Activated CD4-positive, alpha-beta memory T cell treated with anti-CD3 and anti-CD28 coated beads, Interleukin-2, amount 10 ng/mL, durations not matched to agents 7 days and 5 days (primary cell): ENCODE measurements around the gene COL11A2. TPM values are rescaled to one million over a fixed set of nuclear protein-coding genes. Genes with fewer than 3 reads are reported as not detected.

Source experiments
- CTCF ChIA-PET: fragments of 350-600 bp; sonication (Branson Sonifier 250); formaldehyde crosslinking; loops from one replicate; lab custom pipeline; 2021; ENCODE audit warnings: antibody characterized with exemption, inconsistent platforms; lab: Charles Lee
- POLR2A ChIA-PET: fragments of 350-600 bp; sonication (Branson Sonifier 250); formaldehyde crosslinking; loops from one replicate; lab custom pipeline; 2021; ENCODE audit warnings: antibody characterized with exemption; lab: Charles Lee
- DNase-seq: peaks from one replicate; pipeline ENCODE4 v3.0.0-alpha.2; 2020
- H3K27ac Mint-ChIP-seq: one replicate; pipeline ENCODE4 v1.8.0; 2021; ENCODE audit warnings: mild to moderate bottlenecking, mixed read lengths
- H3K27me3 Mint-ChIP-seq: one replicate; pipeline ENCODE4 v1.8.0; 2021; ENCODE audit warnings: mixed read lengths
- H3K36me3 Mint-ChIP-seq: one replicate; pipeline ENCODE4 v1.8.0; 2021; ENCODE audit warnings: low read depth, mixed read lengths
- H3K4me1 Mint-ChIP-seq: one replicate; pipeline ENCODE4 v1.8.0; 2021; ENCODE audit warnings: mixed read lengths
- H3K4me3 Mint-ChIP-seq: one replicate; pipeline ENCODE4 v1.8.0; 2021; ENCODE audit warnings: mild to moderate bottlenecking, mixed read lengths
- H3K9me3 Mint-ChIP-seq: one replicate; pipeline ENCODE4 v1.8.0; 2021; ENCODE audit warnings: mixed read lengths
- total RNA-seq, 2 experiments: library from RNA; stranded (reverse); gene quantifications; one replicate each; pipeline ENCODE4 v1.2.3, GENCODE V29; 2021

The COL11A2 gene
- total RNA-seq, 2 experiments from 2014 or later: 0.53 to 0.60 TPM

DNA sequence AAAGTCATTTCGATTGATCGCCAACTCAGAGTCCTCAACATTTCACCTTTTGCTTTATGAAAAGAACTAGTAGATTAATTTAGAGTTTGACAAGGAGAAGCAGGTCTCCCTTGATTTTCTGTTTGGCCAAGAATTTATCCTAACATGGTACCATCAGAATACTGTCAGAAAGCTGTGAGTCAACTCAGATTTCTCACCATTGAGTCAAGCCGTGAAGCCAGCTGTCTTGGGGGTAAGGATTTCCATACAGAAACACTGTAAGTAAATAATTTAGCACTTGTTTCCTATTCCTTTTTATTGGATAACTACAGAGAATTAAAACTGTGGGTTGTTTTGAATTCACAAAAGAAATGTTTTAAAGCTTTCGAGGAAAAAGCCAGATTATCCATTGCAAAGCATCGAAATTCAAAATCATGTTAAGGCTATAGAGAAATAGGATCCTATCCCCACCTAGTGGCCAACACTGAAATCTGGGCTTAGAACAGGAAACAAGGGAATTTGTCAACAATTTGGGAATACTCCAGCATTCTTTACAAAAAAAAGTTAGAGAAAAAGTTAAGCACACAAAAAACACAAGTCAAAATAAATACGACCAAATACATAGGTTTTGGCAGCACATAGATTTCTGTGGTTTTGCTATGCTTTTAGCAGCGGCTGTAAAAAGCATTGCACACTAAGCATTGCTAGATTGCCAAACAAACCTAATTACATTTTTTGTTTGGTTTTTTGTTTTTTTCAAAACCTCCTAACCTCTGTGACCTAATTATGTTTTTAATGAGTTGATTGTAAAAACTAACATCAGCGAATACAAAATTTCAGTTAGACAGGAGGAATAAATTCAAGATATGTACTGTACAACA, 44.2 kb downstream of the COL11A2 start:
- peaks cover 9% of the 10 kb centered on the region for H3K9me3 Mint-ChIP-seq

DNA sequence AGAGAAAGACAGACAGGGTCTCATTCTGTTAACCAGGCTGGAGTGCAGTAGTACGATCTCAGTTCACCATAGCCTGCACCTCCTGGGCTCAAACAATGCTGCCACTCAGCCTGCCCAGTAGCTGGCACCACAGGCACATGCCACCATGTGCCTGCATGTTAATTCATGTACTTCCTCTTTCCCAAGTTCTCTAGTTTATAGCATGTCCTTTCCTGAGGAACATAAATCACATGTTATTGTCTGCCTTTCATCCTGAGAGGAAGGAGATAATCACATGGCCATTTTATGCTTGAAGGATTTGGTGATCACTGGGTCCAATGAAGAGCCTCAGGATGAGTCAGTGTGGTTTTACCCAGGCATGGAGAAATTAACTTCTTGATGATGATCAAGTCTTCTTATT, 47.9 kb downstream of the COL11A2 start:
- H3K9me3 Mint-ChIP-seq: no peaks in the 10 kb centered on the region
- H3K4me3 Mint-ChIP-seq: no peak overlapping the region
- DNase-seq: no peak
- ChIA-PET POLR2A (no interaction called here), CTCF (no interaction called here)
- H3K27me3 Mint-ChIP-seq: peaks cover 52% of the 10 kb centered on the region
- peaks cover 6% of the 10 kb centered on the region for H3K4me1 Mint-ChIP-seq
- H3K36me3 Mint-ChIP-seq: no peaks in the 10 kb centered on the region
- no peak overlapping the region for H3K27ac Mint-ChIP-seq

More for the DNA sequence above, 44.2 kb downstream of the COL11A2 start:
- Mint-ChIP-seq H3K4me1 (peaks cover 3% of the 10 kb centered on the region), H3K27me3 (peaks cover 40% of the 10 kb centered on the region), H3K27ac (no peak overlapping the region), H3K36me3 (peaks cover 7% of the 10 kb centered on the region), H3K4me3 (no peak overlapping the region)
- no peak for DNase-seq
- CTCF ChIA-PET: interaction anchor here (0.6 to 5.2 kb wide), 10 partner anchors 9 to 158 kb away, joined by 3 to 36 read pairs (median 4); no protein-coding TSS in a partner anchor
- POLR2A ChIA-PET: interaction anchor here (0.7 kb wide), 1 partner anchor 21 kb away, joined by 3 read pairs; no protein-coding TSS in a partner anchor

DNA sequence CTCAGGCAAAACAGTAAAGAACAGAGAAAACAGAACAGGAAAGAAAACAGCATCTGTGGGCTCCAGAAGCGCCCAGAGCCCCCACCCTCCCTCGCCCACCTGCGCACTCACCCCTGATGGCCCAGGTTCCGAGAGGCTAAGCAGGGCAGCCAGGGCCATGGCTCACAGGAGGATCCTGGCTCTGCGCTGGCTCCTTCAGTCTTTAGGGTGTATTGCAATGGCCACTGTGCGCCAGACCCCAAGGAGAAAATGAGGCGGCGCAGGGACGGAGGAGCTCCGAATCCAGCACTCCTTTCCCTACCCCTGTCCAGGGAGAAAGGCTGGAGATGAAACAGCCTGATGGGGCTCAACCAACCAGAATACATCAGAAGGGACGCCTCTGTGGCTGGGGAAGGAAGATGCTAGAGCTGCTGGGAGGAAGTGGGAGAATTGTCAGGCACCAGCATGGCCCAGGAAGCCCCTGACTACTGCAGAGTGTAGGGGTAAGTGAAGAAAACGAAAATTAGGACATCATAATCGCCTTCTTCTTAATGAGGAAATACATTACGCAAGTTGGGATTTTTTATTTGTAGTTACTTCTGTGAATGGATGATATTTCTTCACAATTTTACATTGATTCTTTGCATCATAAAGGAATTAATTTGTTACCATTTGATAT, 49.0 kb downstream of the COL11A2 start:
- H3K4me1 Mint-ChIP-seq: peaks cover 6% of the 10 kb centered on the region
- H3K36me3 Mint-ChIP-seq: no peaks in the 10 kb centered on the region
- ChIA-PET POLR2A (no interaction called here), CTCF (interaction anchor here (0.7 kb wide), 1 partner anchor 257 kb away, joined by 4 read pairs; no protein-coding TSS in a partner anchor)
- H3K27me3 Mint-ChIP-seq: peaks cover 51% of the 10 kb centered on the region
- no peak overlapping the region for H3K4me3 Mint-ChIP-seq
- DNase-seq: no peak
- no peaks in the 10 kb centered on the region for H3K9me3 Mint-ChIP-seq
- H3K27ac Mint-ChIP-seq: no peak overlapping the region

DNA sequence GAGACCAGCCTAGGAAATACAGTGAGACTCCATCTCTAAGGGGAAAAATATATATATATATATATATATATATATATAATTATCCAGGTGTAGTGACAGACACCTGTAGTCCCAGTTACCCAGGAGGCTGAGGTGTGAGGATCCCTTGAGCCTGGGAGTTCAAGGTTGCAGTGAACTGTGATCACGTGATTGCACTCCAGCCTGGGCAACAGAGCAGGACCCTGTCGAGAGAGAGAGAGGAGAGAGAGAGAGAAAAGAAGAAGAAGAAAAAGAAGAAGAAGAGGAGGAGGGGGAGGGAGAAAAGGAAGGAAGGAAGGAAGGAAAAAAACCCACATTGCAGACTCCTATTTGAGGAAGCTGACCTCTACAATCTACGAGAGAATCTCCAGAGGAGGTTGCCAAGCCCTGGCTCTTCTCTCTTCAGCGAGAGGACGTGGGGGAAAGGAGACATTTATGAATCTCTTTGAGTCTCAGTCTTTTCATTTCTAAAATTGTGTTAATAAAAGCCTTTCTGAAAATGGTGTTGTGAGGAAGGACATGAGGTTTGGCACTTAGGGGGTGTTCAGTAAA, 49.7 kb downstream of the COL11A2 start:
- ChIA-PET CTCF (no interaction called here), POLR2A (no interaction called here)
- peaks cover 44% of the 10 kb centered on the region for H3K27me3 Mint-ChIP-seq
- H3K4me1 Mint-ChIP-seq: peaks cover 6% of the 10 kb centered on the region
- no peak overlapping the region for H3K27ac Mint-ChIP-seq
- no peaks in the 10 kb centered on the region for H3K9me3 Mint-ChIP-seq
- no peak overlapping the region for H3K4me3 Mint-ChIP-seq
- DNase-seq: no peak
- H3K36me3 Mint-ChIP-seq: no peaks in the 10 kb centered on the region

DNA sequence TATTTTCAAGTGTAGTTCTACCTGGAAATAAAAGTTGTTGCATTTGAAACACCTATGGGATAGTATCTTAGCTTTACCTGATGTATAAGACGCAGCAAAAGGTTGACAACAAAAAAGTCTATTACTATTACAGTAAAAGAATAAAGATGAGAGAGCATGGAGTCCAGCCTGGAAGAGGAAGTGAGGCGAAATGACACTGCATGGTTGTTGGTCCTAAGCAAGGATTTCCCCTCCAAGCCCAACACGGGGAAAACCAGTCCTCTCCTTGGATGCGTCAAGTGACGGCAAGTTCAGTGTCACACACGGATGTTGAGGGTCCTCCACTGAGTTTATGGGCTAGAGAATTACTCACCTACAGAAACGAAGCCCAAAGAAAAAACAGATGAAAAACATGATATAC, 51.7 kb downstream of the COL11A2 start:
- Mint-ChIP-seq H3K27me3 (peaks cover 46% of the 10 kb centered on the region), H3K9me3 (no peaks in the 10 kb centered on the region), H3K36me3 (no peaks in the 10 kb centered on the region), H3K4me3 (no peak overlapping the region), H3K27ac (no peak overlapping the region), H3K4me1 (peaks cover 6% of the 10 kb centered on the region)
- CTCF ChIA-PET: no interaction called here
- POLR2A ChIA-PET: no interaction called here
- no peak for DNase-seq

DNA sequence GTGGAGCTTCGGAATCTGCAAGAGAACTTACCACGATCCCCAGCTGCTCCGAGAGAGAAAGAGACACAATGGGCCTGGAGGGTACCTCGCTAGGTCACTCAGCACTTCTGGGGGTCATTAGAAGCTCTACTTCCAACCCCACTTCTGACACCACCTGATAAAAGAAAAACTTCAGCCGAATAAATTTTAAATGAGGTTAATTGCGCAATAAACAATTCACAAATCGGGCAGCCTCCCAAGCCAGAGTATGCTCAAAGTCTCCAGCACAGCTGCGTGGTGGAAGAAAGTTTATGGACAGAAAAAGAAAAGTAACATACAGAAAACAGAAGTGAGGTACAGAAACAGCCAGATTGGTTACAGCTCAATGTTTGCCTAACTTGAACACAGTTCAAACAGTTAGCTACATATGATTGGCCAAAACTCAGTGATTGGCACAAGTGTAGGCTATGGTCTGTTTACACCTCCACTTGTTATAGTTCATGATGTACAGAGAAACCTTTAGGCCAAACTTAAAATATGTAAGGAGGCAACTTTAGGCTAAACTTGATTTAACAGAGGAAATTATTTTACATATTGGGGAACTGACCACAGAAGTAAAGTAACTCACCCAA, 52.6 kb downstream of the COL11A2 start:
- ChIA-PET CTCF (interaction anchor here (1.5 to 2.5 kb wide), 2 partner anchors 9 to 13 kb away, joined by 6 to 12 read pairs; no protein-coding TSS in a partner anchor), POLR2A (no interaction called here)
- no peak for DNase-seq
- Mint-ChIP-seq H3K4me1 (peaks cover 6% of the 10 kb centered on the region), H3K4me3 (no peak overlapping the region), H3K27me3 (peaks cover 50% of the 10 kb centered on the region), H3K9me3 (no peaks in the 10 kb centered on the region), H3K36me3 (no peaks in the 10 kb centered on the region), H3K27ac (no peak overlapping the region)

DNA sequence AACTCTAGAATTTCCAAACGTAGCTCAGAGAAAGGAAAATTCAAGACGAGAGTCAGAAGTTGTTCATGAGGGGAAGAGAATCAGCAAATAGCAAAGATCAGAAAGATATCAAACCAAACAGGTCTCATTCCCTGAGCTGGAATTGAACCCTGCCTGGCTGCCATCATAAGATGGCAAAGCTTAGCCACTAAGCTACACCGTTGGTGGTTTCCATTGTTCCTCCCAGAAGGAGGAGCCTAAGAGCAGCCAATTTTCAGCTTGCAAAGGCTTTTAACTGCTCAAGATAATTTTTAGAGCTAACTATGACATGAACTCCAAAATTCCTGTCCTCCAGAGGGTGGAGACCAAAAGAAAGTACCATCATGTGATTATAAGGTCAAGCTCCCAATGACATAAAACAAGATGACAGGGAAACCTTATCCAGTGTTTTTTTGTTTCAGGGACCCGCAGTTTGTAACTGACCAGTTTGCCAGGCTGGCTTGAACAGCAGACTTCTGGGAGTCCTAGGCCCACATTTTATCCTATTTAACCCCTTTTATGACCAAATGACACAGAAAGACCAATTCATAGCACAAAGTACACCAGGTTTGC, 55.9 kb downstream of the COL11A2 start:
- no peak for DNase-seq
- CTCF ChIA-PET: interaction anchor here (0.8 to 3.8 kb wide), 7 partner anchors 10 to 110 kb away, joined by 3 to 22 read pairs (median 5); no protein-coding TSS in a partner anchor
- Mint-ChIP-seq H3K27ac (no peak overlapping the region), H3K27me3 (peaks cover 44% of the 10 kb centered on the region), H3K4me1 (no peaks in the 10 kb centered on the region), H3K4me3 (no peak overlapping the region), H3K9me3 (no peaks in the 10 kb centered on the region), H3K36me3 (no peaks in the 10 kb centered on the region)
- POLR2A ChIA-PET: interaction anchor here (1.1 kb wide), 1 partner anchor 112 kb away, joined by 3 read pairs; no protein-coding TSS in a partner anchor

DNA sequence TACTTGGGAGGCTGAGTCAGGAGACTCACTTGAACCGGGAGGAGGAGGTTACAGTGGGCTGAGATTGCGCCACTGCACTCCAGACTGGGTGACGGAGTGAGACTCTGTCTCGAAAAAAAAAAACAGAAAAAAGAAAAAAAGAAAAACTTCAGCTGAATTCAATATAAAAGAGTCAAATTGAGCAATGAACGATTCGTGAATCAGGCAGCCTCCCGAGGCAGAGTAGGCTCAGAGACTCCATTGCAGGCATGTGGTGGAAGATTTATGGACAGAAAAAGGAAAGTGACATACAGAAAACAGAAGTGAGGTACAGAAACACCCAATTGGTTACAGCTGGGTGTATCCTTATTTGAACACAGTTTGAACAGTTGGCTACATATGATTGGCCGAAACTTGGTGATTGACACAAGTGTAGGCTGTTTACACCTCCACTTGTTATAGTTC, 60.2 kb downstream of the COL11A2 start:
- Mint-ChIP-seq H3K4me1 (peaks cover 20% of the 10 kb centered on the region), H3K27ac (no peak overlapping the region), H3K36me3 (no peaks in the 10 kb centered on the region), H3K9me3 (no peaks in the 10 kb centered on the region), H3K4me3 (no peak overlapping the region), H3K27me3 (peaks cover 24% of the 10 kb centered on the region)
- ChIA-PET POLR2A (no interaction called here), CTCF (interaction anchor here (0.8 kb wide), 1 partner anchor 116 kb away, joined by 3 read pairs; no protein-coding TSS in a partner anchor)
- DNase-seq: no peak

DNA sequence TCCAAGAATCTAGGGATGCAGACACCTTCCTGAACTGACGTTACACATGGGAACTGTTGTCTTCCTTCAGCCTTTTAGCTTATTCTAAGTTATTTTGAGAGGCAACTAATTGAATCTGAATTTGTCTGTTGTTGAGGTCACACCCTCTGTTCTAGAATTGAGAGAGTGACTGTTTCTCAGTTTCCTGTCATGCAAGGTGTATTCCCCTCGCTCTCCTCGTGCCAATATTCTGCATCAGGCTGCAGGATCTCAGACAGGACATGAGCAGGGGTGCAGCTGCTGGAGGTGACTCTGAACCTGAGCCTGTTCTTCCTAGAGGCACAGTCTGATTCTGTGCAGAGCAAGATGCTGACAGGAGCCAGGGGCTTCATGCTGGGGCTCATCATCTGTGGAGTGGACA, 63.9 kb downstream of the COL11A2 start:
- ChIA-PET POLR2A (interaction anchor here (1.0 kb wide), 1 partner anchor 143 kb away, joined by 5 read pairs; the partner anchor contains the start of genes RPS18 and VPS52), CTCF (interaction anchor here (1.2 to 5.9 kb wide), 5 partner anchors 7 to 120 kb away, joined by 3 to 62 read pairs (median 22); no protein-coding TSS in a partner anchor)
- peaks cover 25% of the 10 kb centered on the region for H3K4me1 Mint-ChIP-seq
- peaks cover 2% of the 10 kb centered on the region for H3K9me3 Mint-ChIP-seq
- H3K36me3 Mint-ChIP-seq: no peaks in the 10 kb centered on the region
- no peak for DNase-seq
- H3K27me3 Mint-ChIP-seq: peaks cover 17% of the 10 kb centered on the region
- no peak overlapping the region for H3K27ac Mint-ChIP-seq
- no peak overlapping the region for H3K4me3 Mint-ChIP-seq

DNA sequence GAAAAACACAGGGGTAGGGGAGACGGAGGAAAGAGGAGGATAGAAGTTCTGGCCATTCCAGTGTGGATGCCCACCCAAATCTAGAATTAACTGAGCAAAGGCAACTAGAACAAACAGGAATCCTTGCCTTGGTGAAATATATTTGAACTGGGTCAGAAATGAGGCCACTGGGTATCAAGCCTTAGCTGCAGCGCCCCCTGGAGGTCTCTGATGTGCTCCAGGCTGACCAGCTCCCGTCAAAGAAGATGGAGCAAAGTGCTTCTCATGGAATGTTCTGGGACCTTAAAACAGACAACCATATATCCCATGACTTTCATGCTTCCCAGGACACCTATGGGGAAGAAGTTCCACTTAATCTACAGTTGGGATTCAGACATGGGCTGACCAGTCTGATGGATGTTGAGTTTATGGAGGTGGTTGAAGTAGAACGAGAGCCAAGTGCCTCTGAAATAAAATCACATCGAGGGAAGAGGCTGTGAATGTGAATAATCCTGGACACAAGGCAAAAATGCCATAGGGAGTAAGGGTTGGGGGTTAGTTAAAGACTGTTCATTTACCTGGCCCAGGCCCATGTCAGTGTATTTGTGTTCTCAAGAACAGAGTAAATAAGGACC, 66.1 kb downstream of the COL11A2 start:
- H3K27ac Mint-ChIP-seq: no peak overlapping the region
- H3K9me3 Mint-ChIP-seq: peaks cover 2% of the 10 kb centered on the region
- no peak overlapping the region for H3K4me3 Mint-ChIP-seq
- H3K4me1 Mint-ChIP-seq: peaks cover 25% of the 10 kb centered on the region
- H3K36me3 Mint-ChIP-seq: no peaks in the 10 kb centered on the region
- CTCF ChIA-PET: interaction anchor here (0.8 to 5.9 kb wide), 11 partner anchors 9 to 135 kb away, joined by 3 to 62 read pairs (median 3); partner anchors contain the start of gene RING1
- DNase-seq: peak; percentile 73
- peaks cover 16% of the 10 kb centered on the region for H3K27me3 Mint-ChIP-seq
- POLR2A ChIA-PET: interaction anchor here (1.0 to 1.1 kb wide), 2 partner anchors 22 to 122 kb away, joined by 3 read pairs; no protein-coding TSS in a partner anchor

DNA sequence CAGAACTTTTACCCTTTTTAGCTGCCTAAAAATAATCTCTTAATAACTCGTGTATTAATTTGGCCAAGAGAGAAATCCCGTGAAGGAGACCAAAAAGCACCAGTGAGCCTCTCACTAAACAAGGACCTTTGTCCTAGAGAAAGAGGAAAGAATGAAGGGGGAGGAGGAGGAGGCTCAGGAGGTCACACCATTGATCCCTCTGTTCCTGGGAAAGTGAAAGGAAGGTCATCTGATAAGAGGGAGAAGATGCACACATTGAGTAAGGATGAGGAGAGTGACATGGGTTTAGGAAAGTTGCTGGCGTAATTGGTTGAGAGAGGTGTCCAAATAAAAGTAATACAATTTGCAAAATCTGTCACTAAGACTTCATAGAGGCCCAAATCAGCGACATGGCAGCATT, 67.3 kb downstream of the COL11A2 start:
- ChIA-PET CTCF (interaction anchor here (0.7 to 5.9 kb wide), 5 partner anchors 10 to 123 kb away, joined by 3 to 62 read pairs (median 9); partner anchors contain the start of gene HLA-DPB1), POLR2A (no interaction called here)
- no peaks in the 10 kb centered on the region for H3K36me3 Mint-ChIP-seq
- peaks cover 2% of the 10 kb centered on the region for H3K9me3 Mint-ChIP-seq
- peaks cover 25% of the 10 kb centered on the region for H3K4me1 Mint-ChIP-seq
- no peak for DNase-seq
- H3K27me3 Mint-ChIP-seq: peaks cover 25% of the 10 kb centered on the region
- H3K27ac Mint-ChIP-seq: no peak overlapping the region
- no peak overlapping the region for H3K4me3 Mint-ChIP-seq
